BE2C (cell line): Measurements from ENCODE around the gene GRIK4.

Experiments used
- DNase-seq: peaks from one replicate; pipeline ENCODE4 v3.0.0-alpha.2; 2020
- H3K27me3 ChIP-seq: fragments of 250-450 bp; sonication (Bioruptor Pico); 2 replicates; pipeline ENCODE4 v1.5.1; 2020; ENCODE audit warnings: mild to moderate bottlenecking
- H3K36me3 ChIP-seq: fragments of 250-450 bp; sonication (Bioruptor Pico); 2 replicates; pipeline ENCODE4 v1.5.1; 2020; ENCODE audit warnings: mild to moderate bottlenecking
- H3K4me1 ChIP-seq: fragments of 250-450 bp; sonication (Bioruptor Pico); 2 replicates; pipeline ENCODE4 v1.5.1; 2020
- H3K4me3 ChIP-seq: 2 replicates; pipeline ENCODE4 v1.5.1; 2011; ENCODE audit warnings: low read depth, low read length
- H3K9me3 ChIP-seq: fragments of 250-450 bp; sonication (Bioruptor Pico); 2 replicates; pipeline ENCODE4 v1.5.1; 2020
- CTCF ChIP-seq: IDR thresholded peaks from 2 replicates; pipeline ENCODE4 v1.5.1; 2012; ENCODE audit warnings: mild to moderate bottlenecking, low read depth, low read length

Gene GRIK4

GRCh38 chr11:120527111-120527761, 15.7 kb downstream of the GRIK4 start:
- peaks cover 7% of the 10 kb centered on the region for H3K4me1 ChIP-seq
- peak; percentile 59 for TF ChIP-seq CTCF
- no peak overlapping the region for H3K4me3 ChIP-seq
- no peaks in the 10 kb centered on the region for H3K27me3 ChIP-seq
- no peaks in the 10 kb centered on the region for H3K36me3 ChIP-seq
- H3K9me3 ChIP-seq, result no peaks in the 10 kb centered on the region
- peak; percentile 87 for DNase-seq

GRCh38 chr11:120528749-120529148, 17.2 kb downstream of the GRIK4 start:
- no peak for DNase-seq
- H3K4me3 ChIP-seq, result no peak overlapping the region
- H3K4me1 ChIP-seq, result peaks cover 7% of the 10 kb centered on the region
- no peaks in the 10 kb centered on the region for H3K9me3 ChIP-seq
- no peak for TF ChIP-seq CTCF
- H3K36me3 ChIP-seq, result no peaks in the 10 kb centered on the region
- no peaks in the 10 kb centered on the region for H3K27me3 ChIP-seq

GRCh38 chr11:120529214-120529613, 17.7 kb downstream of the GRIK4 start:
- TF ChIP-seq CTCF, result no peak
- H3K4me3 ChIP-seq, result no peak overlapping the region
- DNase-seq, result no peak
- no peaks in the 10 kb centered on the region for H3K9me3 ChIP-seq
- no peaks in the 10 kb centered on the region for H3K36me3 ChIP-seq
- H3K27me3 ChIP-seq, result no peaks in the 10 kb centered on the region
- H3K4me1 ChIP-seq, result peaks cover 7% of the 10 kb centered on the region

GRCh38 chr11:120529911-120530310, 18.4 kb downstream of the GRIK4 start:
- DNase-seq, result no peak
- Histone ChIP-seq H3K4me1 (peaks cover 7% of the 10 kb centered on the region), H3K36me3 (no peaks in the 10 kb centered on the region), H3K4me3 (no peak overlapping the region), H3K27me3 (no peaks in the 10 kb centered on the region), H3K9me3 (no peaks in the 10 kb centered on the region)
- no peak for TF ChIP-seq CTCF

GRCh38 chr11:120532082-120532831, 20.7 kb downstream of the GRIK4 start:
- H3K36me3 ChIP-seq, result no peaks in the 10 kb centered on the region
- no peak overlapping the region for H3K4me3 ChIP-seq
- H3K4me1 ChIP-seq, result peaks cover 3% of the 10 kb centered on the region; the same call in 1 of the 2 replicates
- no peaks in the 10 kb centered on the region for H3K9me3 ChIP-seq
- no peaks in the 10 kb centered on the region for H3K27me3 ChIP-seq
- TF ChIP-seq CTCF, result no peak
- DNase-seq, result no peak

GRCh38 chr11:120532832-120533196, 21.3 kb downstream of the GRIK4 start:
- Histone ChIP-seq H3K4me3 (no peak overlapping the region), H3K4me1 (no peaks in the 10 kb centered on the region; the same call in 1 of the 2 replicates), H3K36me3 (no peaks in the 10 kb centered on the region), H3K9me3 (no peaks in the 10 kb centered on the region), H3K27me3 (no peaks in the 10 kb centered on the region)
- TF ChIP-seq CTCF, result no peak
- no peak for DNase-seq
